NCI-H1436 treated with DMSO at 0.1 percent for 48 hours (cell line): ENCODE data around the gene OLFM1.

Experiments used
- DNase-seq: peaks from one replicate; lab custom pipeline; 2025; lab: John Stamatoyannopoulos, UW

OLFM1 gene

DNA sequence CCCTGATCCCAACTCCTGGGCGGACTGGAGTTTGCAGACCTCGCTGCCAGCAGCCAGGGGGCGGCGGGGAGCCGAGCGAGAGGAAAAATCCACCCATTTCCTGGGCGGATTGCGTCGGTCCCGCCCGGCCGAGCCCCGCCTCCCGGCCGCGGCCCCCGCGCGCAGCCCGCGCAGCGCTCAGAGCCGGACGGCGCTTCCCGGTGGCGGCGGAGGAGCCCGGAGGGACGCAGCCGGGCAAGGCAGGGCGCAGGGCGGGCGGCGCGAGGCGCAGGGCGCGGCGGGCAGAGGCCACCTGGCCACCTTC lies at the start of gene OLFM1:
Gene OLFM1 (plus strand): TSS at position 180 of the 304 bp plus-strand sequence. CDS start 322 bp downstream, outside the sequence.
- no peak for DNase-seq

DNA sequence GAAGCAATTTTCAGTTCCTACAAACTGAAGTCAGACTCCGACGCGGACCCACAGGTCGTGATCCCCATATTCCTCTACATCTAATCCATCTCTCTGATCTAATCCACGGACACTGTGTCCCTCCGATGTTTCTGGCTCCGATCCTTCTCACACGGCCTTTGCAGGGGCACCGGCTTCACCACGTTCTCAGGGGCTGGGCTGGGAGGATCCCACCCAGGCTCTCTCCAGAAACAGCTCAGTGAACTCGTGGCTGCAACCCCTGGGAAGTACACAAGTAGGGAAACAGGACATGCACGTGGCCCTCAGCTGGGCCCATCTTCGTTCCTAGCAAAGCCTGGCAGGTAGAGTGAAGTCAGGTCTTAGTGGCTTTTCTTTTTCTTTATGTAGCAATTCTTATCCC lies 49.1 kb upstream of the OLFM1 start:
- DNase-seq, result no peak

DNA sequence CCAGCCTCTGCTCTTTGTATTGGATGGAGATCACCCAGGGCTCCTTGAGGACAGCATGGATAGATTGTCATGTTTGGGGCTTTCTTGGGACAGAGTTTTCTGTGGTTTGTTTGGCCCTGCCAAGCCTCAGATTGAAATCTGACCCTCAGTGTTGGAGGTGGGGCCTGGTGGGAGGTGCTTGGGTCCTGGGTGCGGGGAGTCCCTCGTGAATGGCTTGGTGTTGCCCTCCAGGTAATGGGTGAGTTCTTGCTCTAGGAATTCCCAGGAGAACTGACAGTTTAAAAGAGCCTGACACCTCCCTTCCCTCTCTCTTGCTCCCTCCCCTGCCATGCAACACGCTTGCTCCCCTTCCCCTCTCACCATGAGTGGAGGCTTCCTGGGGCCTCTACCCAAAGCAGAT lies 48.6 kb upstream of the OLFM1 start:
- no peak for DNase-seq

GRCh38 chr9:135039266-135039870 lies 48.1 kb upstream of the OLFM1 start:
- no peak for DNase-seq

DNA sequence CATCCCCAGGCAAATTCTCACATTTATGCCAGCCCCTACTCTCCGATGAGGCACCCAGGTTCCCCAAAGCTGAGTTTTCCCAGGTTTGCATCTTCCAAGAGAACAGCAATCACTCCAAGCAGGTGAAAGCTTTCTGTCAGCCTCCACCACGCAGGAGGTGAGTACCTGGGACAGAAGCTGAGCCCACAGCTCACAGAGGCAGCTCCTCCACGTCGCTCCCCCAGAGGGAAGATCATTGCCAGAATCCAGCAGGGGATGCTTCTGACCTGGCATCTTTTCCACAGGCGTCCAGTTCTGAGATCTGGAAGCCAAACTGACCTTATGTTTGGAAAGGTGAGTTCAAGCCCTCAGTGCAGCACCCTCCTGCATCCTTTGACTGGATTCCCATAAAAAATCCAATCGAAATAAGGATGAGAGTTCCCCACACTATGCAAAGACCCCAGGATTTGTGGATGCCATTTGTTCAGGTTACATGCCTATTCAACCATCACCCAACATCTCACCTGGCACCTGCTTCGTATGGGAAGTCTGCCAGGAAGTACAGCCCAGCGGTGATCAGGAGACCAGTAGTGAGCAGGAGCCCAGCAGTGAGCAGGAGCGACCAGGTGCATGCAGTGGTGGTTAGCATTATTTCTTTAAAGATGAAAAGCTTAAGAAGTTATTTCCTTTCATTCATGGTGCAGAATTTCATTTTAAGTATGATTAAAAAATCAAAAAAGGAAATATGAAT lies 47.4 kb upstream of the OLFM1 start:
- no peak for DNase-seq

- DNase-seq, result no peak
Observed at GRCh38 chr9:135040892-135041291, 46.6 kb upstream of the OLFM1 start.

DNA sequence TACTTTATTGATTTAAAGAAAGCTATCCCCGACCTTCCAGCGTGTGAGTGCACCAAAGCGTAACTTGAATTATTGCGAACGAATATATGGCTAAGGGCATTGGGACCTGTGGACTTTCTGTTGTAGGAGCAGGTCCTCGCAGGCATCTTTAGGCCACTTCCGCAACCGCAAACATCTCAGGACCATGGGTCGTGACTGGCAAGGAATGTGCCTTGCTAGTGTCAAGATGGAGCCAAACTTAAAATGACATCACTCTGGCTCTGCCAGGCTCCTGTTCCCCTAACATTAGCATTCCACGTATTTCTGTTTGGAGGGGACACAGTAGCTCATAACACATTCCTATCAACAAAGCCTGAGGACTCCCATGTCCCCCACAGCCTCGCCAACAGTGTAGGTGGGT lies 44.1 kb upstream of the OLFM1 start:
- DNase-seq, result no peak

GRCh38 chr9:135045264-135045927 lies 42.1 kb upstream of the OLFM1 start:
- DNase-seq, result no peak

DNA sequence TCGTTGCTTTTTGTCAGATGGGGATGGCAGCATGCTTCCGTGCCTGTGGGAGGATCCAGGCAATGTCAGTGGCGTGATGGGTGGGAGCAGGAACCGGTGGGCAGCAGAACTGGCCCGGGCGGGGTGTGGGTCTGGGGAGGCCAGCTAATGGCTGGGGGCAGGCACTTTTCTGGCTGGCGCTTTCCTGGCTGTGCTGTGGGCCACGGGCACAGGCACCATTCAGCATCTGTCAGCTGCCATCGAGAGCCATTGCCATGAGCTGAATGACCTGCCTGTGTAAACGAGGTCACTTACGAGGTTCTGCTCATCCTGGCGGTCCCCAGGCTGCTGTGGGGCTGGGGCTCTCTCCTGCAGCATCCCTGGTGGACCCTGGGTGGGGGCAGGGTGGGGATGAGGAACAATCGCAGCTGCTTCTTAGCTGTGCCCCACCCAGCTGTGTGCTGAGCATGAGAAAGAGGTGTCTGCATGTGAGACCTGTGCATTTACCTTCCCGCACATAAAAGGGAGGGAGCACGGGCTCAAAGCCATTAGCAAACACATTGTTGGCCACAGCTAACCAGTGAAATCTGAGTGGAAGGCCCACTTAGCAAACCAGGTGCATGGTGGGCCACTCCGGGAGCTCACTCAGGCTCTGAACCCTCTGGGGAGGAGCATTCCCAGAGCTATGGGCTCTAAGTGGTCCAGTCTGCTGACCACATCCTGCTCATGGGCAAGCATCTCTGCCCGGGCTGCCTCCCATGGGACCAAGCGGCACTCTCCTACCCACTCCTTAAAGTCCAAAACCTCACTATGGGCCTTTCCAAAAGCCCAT lies 41.3 kb upstream of the OLFM1 start:
- DNase-seq, result no peak

DNA sequence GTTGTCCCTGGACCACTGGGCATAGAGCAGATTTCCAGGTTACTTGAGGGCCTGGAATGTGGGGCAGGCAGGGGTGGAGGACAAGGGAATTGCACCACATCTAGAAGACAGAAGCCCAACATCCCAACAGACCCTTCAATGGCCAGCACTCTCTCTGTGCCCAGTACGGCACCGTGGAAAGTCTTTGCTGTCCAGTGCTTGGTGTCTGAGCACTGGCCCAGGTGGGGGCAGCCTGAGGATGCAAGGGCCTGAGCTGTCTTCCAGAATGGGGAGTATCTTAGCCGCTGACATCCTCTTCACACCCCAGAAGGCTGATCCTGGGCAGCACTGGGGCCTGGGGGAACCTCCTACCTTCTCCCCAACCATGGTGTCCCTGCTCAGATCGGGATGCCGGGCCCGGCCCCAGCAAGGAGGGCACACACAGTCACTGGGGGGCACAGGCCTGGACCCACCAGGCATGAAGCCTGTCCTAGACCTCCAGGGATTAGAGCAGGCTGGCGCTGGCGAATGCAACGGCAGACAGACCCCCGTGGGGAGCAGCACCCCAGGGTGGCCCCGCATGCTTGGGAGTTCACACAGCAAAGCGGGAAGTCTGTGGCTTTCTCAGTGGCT lies 40.6 kb upstream of the OLFM1 start:
- no peak for DNase-seq

- no peak for DNase-seq
Observed at GRCh38 chr9:135047521-135047920, 39.9 kb upstream of the OLFM1 start.

DNA sequence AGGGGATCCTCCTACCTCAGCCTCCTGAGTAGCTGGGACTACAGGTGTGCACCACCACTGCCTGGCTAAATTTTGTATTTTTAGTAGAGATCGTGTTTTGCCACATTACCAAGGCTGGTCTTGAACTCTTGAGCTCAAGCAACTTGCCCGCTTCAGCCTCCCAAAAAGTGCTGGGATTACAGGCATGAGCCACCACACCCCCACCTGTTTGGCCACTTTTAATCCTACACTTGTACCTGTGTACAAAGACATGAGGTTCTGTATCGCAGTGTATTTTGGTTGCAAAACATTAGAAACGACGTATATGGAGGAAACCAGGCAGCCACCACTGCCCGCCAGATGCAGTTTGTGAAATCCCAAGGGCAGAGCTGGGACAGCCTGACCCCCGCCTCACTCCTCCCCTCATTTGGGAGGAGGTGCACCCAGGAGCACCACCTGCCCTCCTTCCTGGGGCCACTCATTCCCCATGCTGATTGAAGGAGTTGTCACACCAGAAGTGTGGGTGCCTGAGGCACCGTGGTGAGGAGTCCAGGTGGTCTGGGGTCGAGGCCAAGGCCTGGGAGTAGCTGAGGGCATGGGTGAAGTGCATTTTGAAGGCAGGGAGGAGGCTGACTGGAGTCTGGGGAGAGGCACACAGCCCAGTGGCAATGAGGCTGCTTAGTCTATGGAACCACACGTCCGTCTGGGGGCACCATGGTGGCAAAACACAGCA lies 39.3 kb upstream of the OLFM1 start:
- no peak for DNase-seq

- no peak for DNase-seq
Observed at GRCh38 chr9:135048758-135049444, 38.6 kb upstream of the OLFM1 start.

DNA sequence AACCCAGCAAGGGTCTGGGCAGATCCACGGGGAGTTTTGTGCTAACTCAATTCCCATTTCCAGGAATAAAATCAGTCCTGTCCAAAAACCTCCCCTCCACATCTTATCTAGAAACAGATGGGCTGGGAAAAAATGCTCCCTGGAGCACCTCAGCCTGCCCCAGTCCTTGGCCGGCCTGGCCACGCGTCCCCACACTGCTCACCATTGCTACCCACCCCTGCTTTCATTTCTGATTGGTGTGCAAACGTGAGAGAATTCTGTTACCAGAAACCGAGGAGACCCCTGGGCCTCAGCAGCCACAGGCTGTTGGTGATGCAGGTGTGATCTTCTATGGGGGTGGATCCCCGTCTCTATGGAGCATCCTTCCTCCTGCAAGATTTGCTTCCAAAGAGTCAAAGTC lies 38.0 kb upstream of the OLFM1 start:
- no peak for DNase-seq

DNA sequence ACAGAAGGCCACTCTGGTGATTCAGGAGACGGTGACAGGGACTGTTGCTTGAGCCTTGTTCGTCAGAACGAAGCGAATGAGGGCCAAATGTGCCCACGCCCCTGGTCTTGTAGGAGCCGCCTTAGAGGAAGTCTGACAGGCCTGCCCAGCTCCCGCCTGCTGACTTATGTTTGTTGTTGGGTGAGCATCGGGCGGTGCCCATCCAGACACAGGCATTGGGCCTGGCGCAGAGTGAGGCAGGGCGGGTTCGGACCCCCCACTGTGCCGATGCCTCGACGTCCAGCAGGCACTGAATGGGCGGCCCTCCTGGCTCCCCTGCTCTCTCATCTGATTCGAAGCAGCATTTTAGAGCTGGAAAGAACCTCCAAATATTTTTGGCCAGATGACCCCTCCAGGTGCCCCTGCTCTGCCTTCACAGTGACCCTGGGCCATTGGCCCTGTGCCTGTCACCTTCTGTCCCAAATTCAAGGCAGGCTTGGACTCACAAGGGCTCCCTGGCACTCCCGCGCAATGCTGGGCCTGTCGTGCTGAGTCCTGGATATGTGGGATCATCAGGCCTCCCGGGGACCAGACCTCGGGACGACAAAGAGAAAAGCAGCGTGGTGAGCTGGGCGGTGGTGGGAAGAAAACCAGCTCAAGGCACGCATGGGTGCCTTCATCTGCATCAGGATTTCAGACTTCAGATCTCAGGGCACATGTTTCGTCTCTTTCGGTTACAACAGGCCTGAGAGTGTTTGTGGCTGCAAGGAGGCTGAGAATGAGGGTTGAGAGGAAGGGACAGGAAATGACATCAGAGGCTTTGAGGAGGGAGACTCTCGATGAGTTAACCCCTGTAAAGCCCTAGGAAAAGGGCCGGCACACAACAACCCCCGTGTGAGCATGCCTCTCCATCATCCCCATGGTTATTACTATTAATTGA lies 37.1 kb upstream of the OLFM1 start:
- no peak for DNase-seq

GRCh38 chr9:135051316-135052038 lies 36.0 kb upstream of the OLFM1 start:
- DNase-seq, result no peak

GRCh38 chr9:135053133-135053532 lies 34.3 kb upstream of the OLFM1 start:
- no peak for DNase-seq

DNA sequence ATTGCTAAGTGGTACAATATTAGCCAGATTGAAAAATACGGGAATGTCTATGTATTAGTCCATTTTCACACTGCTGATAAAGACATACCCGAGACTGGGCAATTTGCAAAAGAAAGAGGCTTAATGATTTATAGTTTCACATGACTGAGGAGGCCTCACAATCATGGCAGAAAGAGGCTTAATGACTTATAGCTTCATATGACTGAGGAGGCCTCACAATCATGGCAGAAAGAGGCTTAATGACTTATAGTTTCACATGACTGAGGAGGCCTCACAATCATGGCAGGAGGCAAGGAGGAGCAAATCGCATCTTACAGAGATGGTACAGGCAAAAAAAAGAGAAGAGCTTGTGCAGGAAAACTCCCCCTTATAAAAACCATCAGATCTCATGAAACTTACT lies 32.3 kb upstream of the OLFM1 start:
- DNase-seq, result no peak

GRCh38 chr9:135056541-135056940 lies 30.9 kb upstream of the OLFM1 start:
- no peak for DNase-seq
